EH (cell line): ENCODE data around the gene SLC30A1.
"Not testable (repeated sequence)": the region's sequence is repeated elsewhere in the genome, so short reads cannot be mapped to it uniquely, and the experiment has no call there.

Experiments used
- DNase-seq: peaks from one replicate; pipeline ENCODE4 v3.0.0-alpha.2; 2015; ENCODE audit warnings: low read depth

The SLC30A1 gene

GRCh38 chr1:211547710-211548109, 31.3 kb downstream of the SLC30A1 start:
- no peak for DNase-seq

- no peak for DNase-seq
Observed at GRCh38 chr1:211546543-211546942, 32.4 kb downstream of the SLC30A1 start.

GRCh38 chr1:211543025-211543424, 35.9 kb downstream of the SLC30A1 start:
- DNase-seq, result no peak

- peak; percentile 27 for DNase-seq
Observed at GRCh38 chr1:211541720-211542477, 37.1 kb downstream of the SLC30A1 start.

- DNase-seq, result no peak
Observed at GRCh38 chr1:211541278-211541677, 37.7 kb downstream of the SLC30A1 start.

GRCh38 chr1:211540824-211541223, 38.1 kb downstream of the SLC30A1 start:
- not testable (repeated sequence) for DNase-seq

- no peak for DNase-seq
Observed at GRCh38 chr1:211538287-211538686, 40.7 kb downstream of the SLC30A1 start.

GRCh38 chr1:211537253-211537652, 41.7 kb downstream of the SLC30A1 start:
- DNase-seq, result no peak

GRCh38 chr1:211536606-211537005, 42.4 kb downstream of the SLC30A1 start:
- no peak for DNase-seq

GRCh38 chr1:211535346-211535745, 43.6 kb downstream of the SLC30A1 start:
- DNase-seq, result no peak

- DNase-seq, result no peak
Observed at GRCh38 chr1:211534545-211535291, 44.2 kb downstream of the SLC30A1 start.

- no peak for DNase-seq
Observed at GRCh38 chr1:211532088-211532444, 46.9 kb downstream of the SLC30A1 start.

- DNase-seq, result no peak
Observed at GRCh38 chr1:211531194-211532087, 47.5 kb downstream of the SLC30A1 start.

- DNase-seq, result no peak
Observed at GRCh38 chr1:211530102-211530501, 48.9 kb downstream of the SLC30A1 start.

- DNase-seq, result no peak
Observed at GRCh38 chr1:211529453-211529852, 49.5 kb downstream of the SLC30A1 start.

- DNase-seq, result no peak
Observed at GRCh38 chr1:211529011-211529410, 50.0 kb downstream of the SLC30A1 start.

- DNase-seq, result no peak
Observed at GRCh38 chr1:211527888-211528287, 51.1 kb downstream of the SLC30A1 start.

GRCh38 chr1:211527006-211527405, 52.0 kb downstream of the SLC30A1 start:
- no peak for DNase-seq

- DNase-seq, result no peak
Observed at GRCh38 chr1:211526101-211526500, 52.9 kb downstream of the SLC30A1 start.

- DNase-seq, result no peak
Observed at GRCh38 chr1:211525101-211525676, 53.8 kb downstream of the SLC30A1 start.

- DNase-seq, result no peak
Observed at GRCh38 chr1:211524521-211524920, 54.4 kb downstream of the SLC30A1 start.

GRCh38 chr1:211522804-211523203, 56.2 kb downstream of the SLC30A1 start:
- no peak for DNase-seq
